Endometrial microvascular endothelial cells (primary cell): ENCODE results near the gene TBCD. TPM values are rescaled to one million over a fixed set of nuclear protein-coding genes. Genes with fewer than 3 reads are reported as not detected.

ENCODE experiments used
- in situ Hi-C: cut with HindIII; loops from 2 replicates; pipeline ENCODE4 v1.10.0; 2017; ENCODE audit warnings: low sequenced_read_pairs, low pct_unique_long_range_greater_than_20kb; ENCODE audit errors: inconsistent ontology term
- total RNA-seq: library from RNA; depleted of rRNA; stranded (reverse); fragments of >200 nt; gene quantifications from one replicate; pipeline ENCODE4 v1.2.3, GENCODE V29; 2015; ENCODE audit errors: inconsistent ontology term

The TBCD gene
- total RNA-seq, 1 donor from 2014 or later, result 88.0 TPM

- in situ Hi-C loops, result no loop called here
These were observed 135.6 kb downstream of the TBCD start for GRCh38 chr17:82887255-82888164.

- in situ Hi-C loops, result no loop called here
These were observed 137.0 kb downstream of the TBCD start for GRCh38 chr17:82888583-82889495.

- in situ Hi-C loops, result no loop called here
These were observed 137.9 kb downstream of the TBCD start for GRCh38 chr17:82889496-82890338.

GRCh38 chr17:82890339-82890730, 138.5 kb downstream of the TBCD start:
- in situ Hi-C loops, result no loop called here

- in situ Hi-C loops, result no loop called here
These were observed 139.2 kb downstream of the TBCD start for GRCh38 chr17:82890926-82891678.

GRCh38 chr17:82891911-82892310, 140.0 kb downstream of the TBCD start:
- in situ Hi-C loops, result no loop called here

- in situ Hi-C loops, result no loop called here
These were observed 141.2 kb downstream of the TBCD start for GRCh38 chr17:82892899-82893565.

GRCh38 chr17:82893779-82894178, 141.9 kb downstream of the TBCD start:
- in situ Hi-C loops, result no loop called here

- in situ Hi-C loops, result no loop called here
These were observed 142.5 kb downstream of the TBCD start for GRCh38 chr17:82894389-82894788.

GRCh38 chr17:82895087-82895486, 143.2 kb downstream of the TBCD start:
- in situ Hi-C loops, result no loop called here

GRCh38 chr17:82896071-82897000, 144.5 kb downstream of the TBCD start:
- in situ Hi-C loops, result no loop called here

- in situ Hi-C loops, result no loop called here
These were observed 145.8 kb downstream of the TBCD start for GRCh38 chr17:82897514-82898249.

- in situ Hi-C loops, result no loop called here
These were observed 147.2 kb downstream of the TBCD start for GRCh38 chr17:82898976-82899514.

- in situ Hi-C loops, result no loop called here
These were observed 148.1 kb downstream of the TBCD start for GRCh38 chr17:82899941-82900340.

- in situ Hi-C loops, result no loop called here
These were observed 148.9 kb downstream of the TBCD start for GRCh38 chr17:82900741-82901140.

GRCh38 chr17:82901356-82901755, 149.5 kb downstream of the TBCD start:
- in situ Hi-C loops, result no loop called here
